ENCODE measurements around the gene APCDD1. TPM values are rescaled to one million over a fixed set of nuclear protein-coding genes. Genes with fewer than 3 reads are reported as not detected.

APCDD1 gene
- total RNA-seq, 1 experiment from 2014 or later: 355 TPM

- intact Hi-C loops (cut with micrococcal nuclease; ENCODE audit: unreplicated experiment): no loop called here
- TF ChIP-seq CTCF (conservative IDR thresholded peaks at IDR 0.05; ENCODE audit: low read depth, low read length) (no peak), EZH2 (IDR thresholded peaks at IDR 0.05; ENCODE audit: borderline replicate concordance, low read depth, low read length, poor library complexity, severe bottlenecking) (no peak)
These were observed 40.1 kb upstream of the APCDD1 start for GRCh38 chr18:10414293-10414842.

GRCh38 chr18:10416065-10416464 lies 38.4 kb upstream of the APCDD1 start:
- no peaks in the 10 kb centered on the region for H3K4me1 ChIP-seq (ENCODE audit: insufficient read depth, low read length, poor library complexity, severe bottlenecking)
- ChIA-PET CTCF (no interaction called here), POLR2A (ENCODE audit: low non-redundant PET) (no interaction called here)
- intact Hi-C loops (cut with micrococcal nuclease; ENCODE audit: unreplicated experiment): no loop called here
- H3K36me3 ChIP-seq (ENCODE audit: insufficient read depth, low read length, poor library complexity, severe bottlenecking): no peaks in the 10 kb centered on the region
- no peak for DNase-seq (ENCODE audit: low spot score)
- no peaks in the 10 kb centered on the region for H3K9me3 ChIP-seq (ENCODE audit: low read depth, low read length, poor library complexity, severe bottlenecking)
- no TSS peak for BruUV-seq (replicated peaks)
- H3K27me3 ChIP-seq (replicated peaks; ENCODE audit: insufficient read depth, low read depth, low read length, poor library complexity): no peaks in the 10 kb centered on the region
- TF ChIP-seq EZH2 (IDR thresholded peaks at IDR 0.05; ENCODE audit: borderline replicate concordance, low read depth, low read length, poor library complexity, severe bottlenecking): no peak
- no peak overlapping the region for H3K4me3 ChIP-seq (ENCODE audit: low read depth, low read length, poor library complexity, severe bottlenecking)
- no peak overlapping the region for H3K27ac ChIP-seq (ENCODE audit: low read depth, low read length, poor library complexity, severe bottlenecking)

More at GRCh38 chr18:10414293-10414842, 40.1 kb upstream of the APCDD1 start:
- no peak overlapping the region for H3K4me3 ChIP-seq (ENCODE audit: low read depth, low read length, poor library complexity, severe bottlenecking)
- no peaks in the 10 kb centered on the region for H3K27me3 ChIP-seq (replicated peaks; ENCODE audit: insufficient read depth, low read depth, low read length, poor library complexity)
- no peaks in the 10 kb centered on the region for H3K9me3 ChIP-seq (ENCODE audit: low read depth, low read length, poor library complexity, severe bottlenecking)
- DNase-seq (ENCODE audit: low spot score): no peak
- H3K4me1 ChIP-seq (ENCODE audit: insufficient read depth, low read length, poor library complexity, severe bottlenecking): no peaks in the 10 kb centered on the region
- no peak overlapping the region for H3K27ac ChIP-seq (ENCODE audit: low read depth, low read length, poor library complexity, severe bottlenecking)
- ChIA-PET POLR2A (ENCODE audit: low non-redundant PET) (no interaction called here), CTCF (no interaction called here)
- BruUV-seq (replicated peaks): no TSS peak
- no peaks in the 10 kb centered on the region for H3K36me3 ChIP-seq (ENCODE audit: insufficient read depth, low read length, poor library complexity, severe bottlenecking)

- no peaks in the 10 kb centered on the region for H3K4me1 ChIP-seq (ENCODE audit: insufficient read depth, low read length, poor library complexity, severe bottlenecking)
- H3K27ac ChIP-seq (ENCODE audit: low read depth, low read length, poor library complexity, severe bottlenecking): no peak overlapping the region
- H3K9me3 ChIP-seq (ENCODE audit: low read depth, low read length, poor library complexity, severe bottlenecking): no peaks in the 10 kb centered on the region
- intact Hi-C loops (cut with micrococcal nuclease; ENCODE audit: unreplicated experiment): no loop called here
- no TSS peak for BruUV-seq (replicated peaks)
- no peak for DNase-seq (ENCODE audit: low spot score)
- no peak overlapping the region for H3K4me3 ChIP-seq (ENCODE audit: low read depth, low read length, poor library complexity, severe bottlenecking)
- POLR2A ChIA-PET (ENCODE audit: low non-redundant PET): no interaction called here
- H3K36me3 ChIP-seq (ENCODE audit: insufficient read depth, low read length, poor library complexity, severe bottlenecking): no peaks in the 10 kb centered on the region
- TF ChIP-seq CTCF (conservative IDR thresholded peaks at IDR 0.05; ENCODE audit: low read depth, low read length) (no peak), EZH2 (IDR thresholded peaks at IDR 0.05; ENCODE audit: borderline replicate concordance, low read depth, low read length, poor library complexity, severe bottlenecking) (no peak)
- H3K27me3 ChIP-seq (replicated peaks; ENCODE audit: insufficient read depth, low read depth, low read length, poor library complexity): no peaks in the 10 kb centered on the region
- CTCF ChIA-PET: no interaction called here
These were observed 37.2 kb upstream of the APCDD1 start for GRCh38 chr18:10417191-10417590.

GRCh38 chr18:10417664-10418063 lies 36.8 kb upstream of the APCDD1 start:
- Histone ChIP-seq H3K27me3 (replicated peaks; ENCODE audit: insufficient read depth, low read depth, low read length, poor library complexity) (no peaks in the 10 kb centered on the region), H3K36me3 (ENCODE audit: insufficient read depth, low read length, poor library complexity, severe bottlenecking) (no peaks in the 10 kb centered on the region), H3K27ac (ENCODE audit: low read depth, low read length, poor library complexity, severe bottlenecking) (no peak overlapping the region), H3K9me3 (ENCODE audit: low read depth, low read length, poor library complexity, severe bottlenecking) (no peaks in the 10 kb centered on the region), H3K4me3 (ENCODE audit: low read depth, low read length, poor library complexity, severe bottlenecking) (no peak overlapping the region), H3K4me1 (ENCODE audit: insufficient read depth, low read length, poor library complexity, severe bottlenecking) (no peaks in the 10 kb centered on the region)
- no peak for DNase-seq (ENCODE audit: low spot score)
- POLR2A ChIA-PET (ENCODE audit: low non-redundant PET): no interaction called here
- no TSS peak for BruUV-seq (replicated peaks)
- intact Hi-C loops (cut with micrococcal nuclease; ENCODE audit: unreplicated experiment): no loop called here
- no peak for TF ChIP-seq CTCF (conservative IDR thresholded peaks at IDR 0.05; ENCODE audit: low read depth, low read length)
- no peak for TF ChIP-seq EZH2 (IDR thresholded peaks at IDR 0.05; ENCODE audit: borderline replicate concordance, low read depth, low read length, poor library complexity, severe bottlenecking)
- CTCF ChIA-PET: interaction anchor here (0.6 kb wide), 1 partner anchor 39 kb away, joined by 5 read pairs; no protein-coding TSS in a partner anchor
